ENCODE results near the gene SORL1.

SORL1 gene, protein sequence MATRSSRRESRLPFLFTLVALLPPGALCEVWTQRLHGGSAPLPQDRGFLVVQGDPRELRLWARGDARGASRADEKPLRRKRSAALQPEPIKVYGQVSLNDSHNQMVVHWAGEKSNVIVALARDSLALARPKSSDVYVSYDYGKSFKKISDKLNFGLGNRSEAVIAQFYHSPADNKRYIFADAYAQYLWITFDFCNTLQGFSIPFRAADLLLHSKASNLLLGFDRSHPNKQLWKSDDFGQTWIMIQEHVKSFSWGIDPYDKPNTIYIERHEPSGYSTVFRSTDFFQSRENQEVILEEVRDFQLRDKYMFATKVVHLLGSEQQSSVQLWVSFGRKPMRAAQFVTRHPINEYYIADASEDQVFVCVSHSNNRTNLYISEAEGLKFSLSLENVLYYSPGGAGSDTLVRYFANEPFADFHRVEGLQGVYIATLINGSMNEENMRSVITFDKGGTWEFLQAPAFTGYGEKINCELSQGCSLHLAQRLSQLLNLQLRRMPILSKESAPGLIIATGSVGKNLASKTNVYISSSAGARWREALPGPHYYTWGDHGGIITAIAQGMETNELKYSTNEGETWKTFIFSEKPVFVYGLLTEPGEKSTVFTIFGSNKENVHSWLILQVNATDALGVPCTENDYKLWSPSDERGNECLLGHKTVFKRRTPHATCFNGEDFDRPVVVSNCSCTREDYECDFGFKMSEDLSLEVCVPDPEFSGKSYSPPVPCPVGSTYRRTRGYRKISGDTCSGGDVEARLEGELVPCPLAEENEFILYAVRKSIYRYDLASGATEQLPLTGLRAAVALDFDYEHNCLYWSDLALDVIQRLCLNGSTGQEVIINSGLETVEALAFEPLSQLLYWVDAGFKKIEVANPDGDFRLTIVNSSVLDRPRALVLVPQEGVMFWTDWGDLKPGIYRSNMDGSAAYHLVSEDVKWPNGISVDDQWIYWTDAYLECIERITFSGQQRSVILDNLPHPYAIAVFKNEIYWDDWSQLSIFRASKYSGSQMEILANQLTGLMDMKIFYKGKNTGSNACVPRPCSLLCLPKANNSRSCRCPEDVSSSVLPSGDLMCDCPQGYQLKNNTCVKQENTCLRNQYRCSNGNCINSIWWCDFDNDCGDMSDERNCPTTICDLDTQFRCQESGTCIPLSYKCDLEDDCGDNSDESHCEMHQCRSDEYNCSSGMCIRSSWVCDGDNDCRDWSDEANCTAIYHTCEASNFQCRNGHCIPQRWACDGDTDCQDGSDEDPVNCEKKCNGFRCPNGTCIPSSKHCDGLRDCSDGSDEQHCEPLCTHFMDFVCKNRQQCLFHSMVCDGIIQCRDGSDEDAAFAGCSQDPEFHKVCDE (N-terminal part only)

DNA sequence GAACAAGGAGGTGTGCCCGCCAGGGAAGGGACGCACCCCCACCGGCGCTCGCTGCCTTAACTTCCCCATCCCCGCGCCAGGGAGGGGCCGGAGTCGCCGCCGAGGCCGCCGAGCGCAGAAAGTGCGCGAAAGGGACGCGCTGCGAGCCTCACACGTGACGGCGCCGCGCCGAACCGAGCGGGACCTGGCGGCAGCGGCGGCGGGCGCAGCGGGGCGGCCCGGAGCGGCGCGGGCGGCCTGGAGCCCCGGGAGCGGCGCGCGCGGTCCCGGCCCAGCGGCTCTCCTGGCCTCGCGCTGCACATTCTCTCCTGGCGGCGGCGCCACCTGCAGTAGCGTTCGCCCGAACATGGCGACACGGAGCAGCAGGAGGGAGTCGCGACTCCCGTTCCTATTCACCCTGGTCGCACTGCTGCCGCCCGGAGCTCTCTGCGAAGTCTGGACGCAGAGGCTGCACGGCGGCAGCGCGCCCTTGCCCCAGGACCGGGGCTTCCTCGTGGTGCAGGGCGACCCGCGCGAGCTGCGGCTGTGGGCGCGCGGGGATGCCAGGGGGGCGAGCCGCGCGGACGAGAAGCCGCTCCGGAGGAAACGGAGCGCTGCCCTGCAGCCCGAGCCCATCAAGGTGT lies at the start of gene SORL1:
Gene SORL1, plus strand, starts transcription at position 329 of the 623 bp plus-strand sequence. Its CDS starts 18 bp downstream, at position 347.
- ATAC-seq, result peak; percentile 46 to 58

DNA sequence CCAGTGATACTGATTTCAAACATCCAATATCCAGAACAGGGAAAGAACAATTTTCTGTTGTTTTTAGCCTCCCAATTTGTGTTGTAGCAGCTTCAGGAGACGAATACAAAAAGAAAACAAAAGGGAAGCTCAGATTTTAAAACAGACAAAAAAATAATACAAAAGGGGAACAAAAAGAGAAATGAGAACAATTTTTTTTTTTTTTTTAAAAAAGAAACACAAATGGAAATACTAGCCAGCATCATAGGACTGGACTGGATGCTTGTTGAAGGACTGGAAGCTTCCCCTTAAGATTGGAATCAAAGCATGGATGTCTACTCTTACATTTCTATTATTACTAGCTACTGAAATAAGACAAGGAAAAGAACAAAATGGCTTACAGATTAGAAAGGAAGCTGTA lies 46.5 kb upstream of the SORL1 start:
- ATAC-seq, result no peak

DNA sequence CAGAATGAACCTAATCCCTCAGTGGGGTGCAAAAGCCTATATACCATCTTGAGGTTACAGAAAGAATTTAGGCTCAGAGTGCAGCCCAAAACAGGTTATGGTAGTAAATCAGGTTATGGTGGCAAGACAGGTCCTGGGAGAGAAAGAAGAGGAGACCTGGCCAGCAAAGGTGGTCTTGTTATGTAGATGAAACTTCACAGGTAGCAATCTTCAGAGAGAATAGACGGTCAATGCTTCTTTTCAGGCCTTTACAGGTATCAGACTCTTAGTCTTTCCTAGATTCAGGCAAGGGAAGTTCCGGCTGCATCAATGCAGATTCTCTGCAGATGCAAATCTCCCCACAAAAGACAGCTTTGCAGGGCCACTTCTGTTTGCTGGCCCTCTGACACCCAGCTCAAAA lies 45.8 kb upstream of the SORL1 start:
- ATAC-seq, result no peak

DNA sequence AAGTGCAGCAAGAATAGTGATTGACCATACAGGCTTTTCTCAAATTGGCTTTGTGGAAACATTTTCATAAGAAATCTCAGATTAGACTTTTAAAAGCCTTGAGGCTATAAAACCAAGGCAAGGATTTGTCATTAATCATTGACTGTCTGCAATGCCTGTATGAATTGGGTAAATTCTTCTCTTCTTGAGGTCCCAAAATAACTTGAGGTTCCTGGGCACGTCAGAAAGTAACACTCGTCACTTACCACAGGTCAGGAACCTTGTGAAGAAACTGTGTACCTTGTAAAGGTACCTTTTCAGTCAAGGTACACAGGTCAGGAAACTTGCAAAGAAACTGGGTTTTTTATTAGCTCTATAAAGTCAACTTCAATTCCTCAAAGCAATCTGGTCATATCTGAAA lies 43.3 kb upstream of the SORL1 start:
- no peak for ATAC-seq

DNA sequence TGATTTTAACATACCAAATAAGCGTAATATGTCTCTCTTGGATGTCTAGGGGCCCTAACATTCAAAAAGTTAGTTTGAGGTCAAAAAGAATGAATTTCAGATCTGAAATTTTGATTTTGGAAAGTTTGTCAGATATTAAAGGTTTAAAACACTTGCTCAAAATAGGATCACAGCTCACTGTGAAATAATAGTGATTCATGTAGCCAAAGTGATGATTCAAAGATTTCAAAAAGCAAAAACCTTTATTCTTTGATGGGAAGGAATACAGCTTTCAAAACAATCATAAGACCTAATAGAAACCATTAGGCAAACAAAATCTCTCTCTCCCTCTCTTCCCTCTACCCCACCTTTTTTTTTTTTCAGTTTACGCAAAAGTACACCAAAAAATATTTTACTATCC lies 42.1 kb upstream of the SORL1 start:
- ATAC-seq, result peak; percentile 38 to 57

DNA sequence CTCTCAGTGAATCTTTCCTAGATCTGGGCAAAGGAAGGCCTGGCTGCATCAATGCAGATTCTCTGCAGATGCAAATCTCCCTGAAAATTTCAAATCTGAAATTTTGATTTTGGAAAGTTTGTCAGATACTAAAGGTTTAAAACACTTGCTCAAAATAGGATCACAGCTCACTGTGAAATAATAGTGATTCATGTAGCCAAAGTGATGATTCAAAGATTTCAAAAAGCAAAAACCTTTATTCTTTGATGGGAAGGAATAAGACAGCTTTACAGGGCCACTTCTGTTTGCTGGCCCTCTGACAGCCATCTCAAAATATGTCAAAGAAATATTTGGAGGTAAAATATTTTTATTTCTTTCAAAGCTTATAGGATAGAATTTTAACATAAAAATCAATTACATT lies 40.8 kb upstream of the SORL1 start:
- ATAC-seq, result peak; percentile 38 to 42

DNA sequence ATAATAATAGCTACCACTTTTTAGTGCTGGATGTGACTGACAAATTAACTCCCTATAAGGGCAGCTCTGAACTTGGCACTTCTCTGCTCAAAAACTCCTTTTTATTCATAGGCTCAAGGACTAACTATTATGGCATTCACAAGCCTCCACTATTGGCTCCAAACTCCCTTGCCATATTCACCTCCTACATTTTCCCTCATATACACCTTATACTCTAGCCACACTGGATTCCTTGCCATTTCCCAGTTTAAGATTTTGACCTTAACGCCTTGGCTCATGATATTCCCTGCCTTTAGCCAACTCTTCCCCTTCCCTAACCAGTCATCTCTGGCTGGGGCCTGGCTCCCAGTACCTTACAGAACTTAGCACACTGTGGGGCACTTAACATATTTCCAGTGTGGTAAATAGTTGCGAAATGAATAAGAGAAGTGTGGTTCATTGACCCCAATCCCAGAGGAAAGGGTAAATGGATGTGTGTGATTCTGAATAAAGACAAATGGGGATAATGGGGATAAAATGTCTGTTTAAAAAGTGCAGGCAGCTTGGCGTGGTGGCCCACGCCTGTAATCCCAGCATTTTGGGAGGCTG lies 40.0 kb upstream of the SORL1 start:
- ATAC-seq, result no peak

DNA sequence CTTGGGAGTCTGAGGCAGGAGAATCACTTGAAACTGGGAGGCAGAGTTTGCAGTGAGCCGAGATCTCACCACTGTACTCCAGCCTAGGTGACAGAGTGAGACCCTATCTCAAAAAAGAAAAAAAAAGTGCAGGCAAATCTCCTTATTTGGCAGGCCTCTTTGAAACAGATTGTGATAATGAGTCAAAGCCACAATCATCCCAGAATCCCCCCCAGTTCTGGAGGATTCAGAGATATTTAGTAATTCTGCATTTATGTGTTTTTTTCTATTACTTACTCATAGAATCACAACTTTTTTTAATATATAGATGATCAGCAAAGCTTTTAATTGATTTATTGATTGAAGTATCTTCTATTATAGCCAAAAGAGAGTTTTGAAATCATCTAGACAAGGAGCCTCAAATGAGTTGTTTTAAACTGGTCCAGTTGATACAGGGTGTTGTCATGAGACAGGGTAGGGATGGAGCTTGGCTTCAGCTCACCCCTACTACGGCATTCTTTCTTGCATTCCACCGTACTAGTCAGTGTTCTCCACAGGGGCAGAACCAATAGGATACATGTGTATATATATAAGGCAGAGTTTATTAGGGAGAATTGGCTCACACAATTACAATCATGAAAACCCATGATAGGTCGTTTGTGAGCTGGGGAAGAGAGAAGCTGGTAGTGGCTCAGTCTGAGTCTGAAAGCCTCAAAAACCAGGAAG lies 39.3 kb upstream of the SORL1 start:
- no peak for ATAC-seq

DNA sequence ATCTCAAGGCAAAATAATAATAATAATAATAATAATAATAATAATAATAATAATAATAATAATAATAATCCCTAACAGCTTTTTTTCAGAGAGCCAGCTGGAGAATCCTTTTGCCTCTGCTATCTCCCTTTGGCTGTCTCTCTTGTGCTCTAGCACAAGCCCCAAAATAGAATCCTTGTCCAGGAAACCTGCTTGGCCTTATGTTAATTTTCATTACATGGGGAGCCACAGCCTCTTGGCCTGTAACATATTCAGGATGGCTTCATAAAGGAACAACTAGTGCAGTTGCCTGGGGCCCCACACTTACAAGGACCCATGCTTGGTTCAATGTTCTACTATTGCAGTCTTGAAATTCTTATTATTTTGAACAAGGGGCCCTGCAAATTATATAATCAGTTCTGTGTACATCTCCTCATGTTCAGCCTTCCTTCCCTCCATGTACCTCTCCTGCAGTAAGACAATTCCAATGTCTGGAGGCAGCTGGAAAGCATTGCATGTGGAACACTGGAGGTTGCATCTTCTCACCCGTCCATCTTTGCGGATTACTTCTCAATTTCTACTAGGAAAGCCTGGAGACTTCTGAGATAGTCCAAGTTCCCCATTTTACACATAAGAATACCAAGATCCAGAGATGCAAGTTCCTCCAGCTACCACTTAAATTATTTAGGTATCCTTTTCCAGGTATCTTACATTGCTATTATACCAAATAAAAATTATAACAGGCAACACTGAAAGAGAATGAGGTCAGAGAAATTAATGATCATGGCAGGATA lies 37.8 kb upstream of the SORL1 start:
- no peak for ATAC-seq

DNA sequence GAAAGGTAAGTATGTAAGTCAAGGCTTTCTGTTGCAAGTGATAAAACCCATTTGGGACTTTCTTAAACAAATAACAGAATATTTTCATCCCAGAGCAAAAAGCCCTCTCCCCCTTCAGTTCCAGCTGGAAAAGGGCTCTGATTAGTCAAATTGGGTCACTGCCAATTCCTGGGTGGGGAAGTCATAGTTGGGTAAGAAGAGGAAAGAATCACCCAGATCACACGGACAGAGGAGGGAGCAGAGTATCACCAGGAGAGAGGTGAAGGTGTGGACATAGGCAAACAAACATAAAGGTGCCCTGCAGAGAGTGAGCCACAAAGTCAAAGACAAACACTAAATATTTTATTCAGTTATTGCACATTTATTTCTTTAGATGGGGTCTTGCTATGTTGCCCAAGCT lies 36.3 kb upstream of the SORL1 start:
- ATAC-seq, result no peak

DNA sequence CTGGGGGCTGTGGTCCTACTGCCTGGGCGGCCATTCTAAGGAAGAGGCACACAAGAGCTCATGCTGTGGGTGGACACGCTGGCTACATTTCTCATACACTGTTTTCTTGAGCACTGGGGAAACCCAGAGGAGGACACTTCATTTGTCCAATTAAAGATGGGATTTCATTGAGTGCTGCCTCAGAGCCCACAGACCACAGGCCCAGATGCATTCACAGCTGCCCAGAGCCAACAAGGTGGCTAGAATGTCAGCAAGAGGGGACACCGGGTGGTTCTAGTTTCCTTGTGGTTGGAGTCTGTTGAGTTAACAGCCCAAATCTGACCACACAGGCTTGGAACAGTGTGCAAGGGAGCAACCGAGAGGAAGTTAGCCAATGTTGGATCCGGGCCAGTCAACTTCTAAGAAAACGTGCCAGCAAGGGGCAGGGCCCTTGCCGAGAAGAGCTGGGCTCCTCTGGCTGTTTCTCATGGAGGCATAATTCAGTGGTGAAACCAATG lies 35.0 kb upstream of the SORL1 start:
- peak; percentile 15 to 31 for ATAC-seq

DNA sequence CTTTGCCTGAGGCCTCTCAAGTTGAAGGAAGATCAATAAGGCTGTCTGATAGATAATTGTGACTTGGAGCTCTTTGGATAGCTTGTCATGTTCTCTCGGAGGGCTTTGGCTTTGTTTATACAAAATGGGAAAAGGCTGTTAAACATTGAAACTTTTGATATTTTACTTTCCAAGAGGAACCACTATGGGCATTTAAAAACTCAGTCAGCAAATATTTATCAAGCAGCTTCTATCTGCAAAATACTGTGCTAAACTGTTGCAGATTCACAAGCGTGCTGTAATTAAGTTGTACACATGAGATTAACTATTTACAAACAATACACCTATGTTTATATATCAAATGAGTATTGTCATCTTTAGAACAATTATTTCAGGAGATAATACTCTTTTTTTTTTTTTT lies 34.5 kb upstream of the SORL1 start:
- ATAC-seq, result no peak

DNA sequence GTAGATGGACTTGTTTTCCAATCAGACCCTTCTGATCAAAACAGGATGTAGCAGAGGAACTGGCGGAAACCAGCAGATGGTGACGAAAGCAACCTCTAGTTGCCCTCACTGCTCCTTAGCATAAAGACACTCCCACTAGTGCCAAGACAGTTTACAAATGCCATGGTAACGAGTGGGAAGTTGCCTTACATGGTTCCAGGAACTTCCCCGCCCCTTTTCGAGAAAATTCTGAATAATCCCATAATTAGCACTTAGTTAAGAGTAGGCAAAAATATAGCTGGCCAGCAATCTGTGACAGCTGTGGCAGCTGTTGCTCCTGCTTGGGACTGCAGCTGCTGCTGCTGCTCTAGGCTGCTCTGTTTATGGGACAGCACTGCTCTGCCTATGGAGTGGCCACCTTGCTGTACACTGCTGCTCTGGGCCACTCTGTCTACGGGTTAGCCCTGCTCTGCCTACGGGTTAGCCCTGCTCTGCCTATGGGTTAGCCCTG lies 33.4 kb upstream of the SORL1 start:
- ATAC-seq, result peak; percentile 66 to 80

DNA sequence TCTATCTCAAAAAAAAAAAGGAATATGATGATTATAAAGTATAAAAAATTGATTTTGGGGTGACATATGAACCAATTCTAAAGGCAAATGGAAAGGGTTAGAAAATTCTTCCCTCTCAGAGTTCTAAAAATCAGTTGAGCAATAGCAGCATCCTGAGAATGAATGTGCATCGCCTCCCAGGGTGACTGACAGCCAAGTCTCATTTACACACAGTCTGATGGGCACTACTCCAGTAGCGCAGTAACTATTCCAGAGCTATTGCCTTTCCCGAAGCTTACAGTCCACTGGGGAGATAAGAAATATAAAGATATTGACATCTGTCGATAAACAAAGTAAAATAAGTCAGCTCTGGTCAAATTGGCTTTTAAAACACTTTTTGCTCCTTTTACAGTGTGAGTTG lies 32.3 kb upstream of the SORL1 start:
- ATAC-seq, result no peak

DNA sequence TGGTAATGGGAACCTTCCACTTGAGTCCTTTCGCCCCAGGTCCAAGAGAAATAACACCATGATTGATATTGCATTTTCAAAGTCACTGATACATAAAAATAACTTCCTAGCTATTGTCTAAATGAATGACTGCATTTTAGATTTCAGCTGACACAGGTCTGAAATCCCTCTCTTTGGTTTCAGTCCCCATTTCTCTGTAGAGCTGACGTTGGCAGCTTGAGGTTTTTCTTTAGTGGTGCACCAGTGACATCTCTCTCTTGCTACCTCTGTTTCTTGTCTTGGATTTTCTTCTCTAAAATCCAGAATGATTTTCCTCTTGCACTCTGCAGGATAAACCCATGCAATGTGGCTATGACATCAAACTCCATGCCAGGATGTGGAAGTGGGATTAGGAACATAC lies 31.7 kb upstream of the SORL1 start:
- no peak for ATAC-seq

DNA sequence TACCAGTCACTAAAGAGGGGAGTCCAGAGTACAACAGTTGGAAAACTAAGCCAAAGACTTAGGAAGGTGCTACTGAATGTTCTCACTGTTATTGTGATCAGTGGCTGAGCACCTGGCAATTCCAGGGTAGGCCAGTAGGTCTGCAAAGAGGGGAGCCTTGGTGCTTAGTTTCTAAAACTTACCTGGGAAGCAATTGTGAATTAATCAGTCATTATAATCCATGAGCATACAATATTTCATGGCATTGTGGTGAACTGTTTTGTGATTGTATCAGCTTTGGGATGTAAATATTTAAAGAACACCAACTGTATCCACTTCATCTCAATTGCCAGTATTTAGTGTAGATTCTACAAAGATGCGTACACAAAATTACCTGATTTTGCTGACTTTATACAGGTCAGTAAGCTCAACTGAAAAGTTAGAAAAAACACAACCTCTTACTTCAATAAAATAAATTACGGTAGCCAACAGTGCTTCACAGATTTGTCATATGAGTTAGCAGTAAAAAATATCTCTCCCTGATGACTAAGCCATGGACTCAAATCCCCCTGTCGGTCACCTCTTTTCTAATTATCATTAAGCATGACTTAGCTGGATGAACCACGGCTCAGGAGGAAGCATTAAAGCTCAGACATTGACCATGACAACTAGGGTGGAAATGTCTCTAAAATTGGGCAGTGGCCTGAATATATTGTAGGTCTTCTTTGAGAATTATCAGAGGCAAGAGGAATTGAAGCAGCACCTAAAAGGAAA lies 30.8 kb upstream of the SORL1 start:
- no peak for ATAC-seq

DNA sequence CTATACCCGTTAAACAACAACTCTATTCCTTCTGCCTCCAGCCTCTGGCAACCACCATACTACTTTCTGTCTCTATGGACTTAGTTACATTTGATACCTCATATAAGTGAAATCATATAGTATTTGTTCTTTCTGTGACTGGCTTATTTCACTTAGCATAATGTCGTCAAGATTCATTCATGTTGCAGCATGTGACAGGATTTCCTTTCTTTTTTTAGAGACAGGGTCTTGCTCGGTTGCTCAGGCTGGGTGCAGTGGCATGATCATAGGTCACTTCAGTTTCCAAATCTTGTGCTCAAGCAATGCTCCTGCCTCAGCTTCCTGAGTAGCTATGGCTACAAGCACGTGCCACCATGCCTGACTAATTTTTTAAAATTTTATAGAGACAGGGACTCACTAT lies 29.4 kb upstream of the SORL1 start:
- ATAC-seq, result peak in 1 of 2 donors; percentile 11

DNA sequence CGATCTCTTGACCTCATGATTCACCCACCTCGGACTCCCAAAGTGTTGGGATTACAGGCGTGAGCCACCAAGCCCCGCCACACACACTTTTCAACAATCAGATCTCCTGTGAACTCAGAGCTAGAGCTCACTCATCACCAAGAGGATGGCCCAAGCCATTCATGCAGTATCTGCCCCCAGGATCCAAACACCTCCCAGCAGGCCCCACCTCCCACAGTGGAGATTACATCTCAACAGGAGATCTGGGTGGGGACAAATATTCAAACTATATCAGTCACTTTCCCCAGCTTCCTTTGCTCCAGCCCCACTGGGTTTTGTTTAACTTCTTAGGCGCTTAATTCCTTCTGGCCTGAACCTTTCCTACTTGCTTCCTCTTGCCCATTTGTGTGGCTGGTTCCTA lies 26.3 kb upstream of the SORL1 start:
- no peak for ATAC-seq
